HEK293 (cell line): ENCODE measurements around the gene SFN.
"Not testable (repeated sequence)": the region's sequence is repeated elsewhere in the genome, so short reads cannot be mapped to it uniquely, and the experiment has no call there.

Experiments used
- CTCF ChIA-PET: fragments of 350-600 bp; formaldehyde crosslinking; extraction: SDS; loops from one replicate; lab custom pipeline; 2021; ENCODE audit warnings: antibody characterized with exemption; lab: Yijun Ruan, JAX
- POLR2A ChIA-PET: fragments of 300-600 bp; formaldehyde crosslinking; extraction: SDS; loops from one replicate; lab custom pipeline; 2020; ENCODE audit warnings: antibody characterized with exemption, inconsistent platforms; lab: Yijun Ruan, JAX
- H3K27ac ChIP-seq: fragments of 200-500 bp; sonication (Bioruptor generic); 2 replicates; pipeline ENCODE4 v1.5.1; 2014; ENCODE audit warnings: low read depth, low read length, control low read depth, inconsistent platforms; ENCODE audit errors: extremely low read depth
- H3K36me3 ChIP-seq, 2 experiments: fragments of 200-500 bp in 1 of 2; sonication (Bioruptor generic) in 1 of 2; 1 replicate in 1 of 2; 2 replicates in 1 of 2; pipeline ENCODE4 v1.5.1; 2014 to 2017; ENCODE audit warnings: inconsistent platforms in 2 of 2, low read length in 2 of 2; ENCODE audit not compliant: control insufficient read depth in 2 of 2, insufficient read depth in 1 of 2
- H3K4me1 ChIP-seq: fragments of 200-500 bp; sonication (Bioruptor generic); 2 replicates; pipeline ENCODE4 v1.5.1; 2014; ENCODE audit warnings: mild to moderate bottlenecking, low read length, inconsistent platforms; ENCODE audit not compliant: control insufficient read depth, insufficient read depth
- H3K4me3 ChIP-seq: 2 replicates; pipeline ENCODE4 v1.5.1; 2011; ENCODE audit warnings: low read depth, mild to moderate bottlenecking, control low read depth, low read length, moderate library complexity
- H3K9me3 ChIP-seq: fragments of 200-500 bp; sonication (Bioruptor generic); 2 replicates; pipeline ENCODE4 v1.5.1; 2014; ENCODE audit warnings: low read depth, low read length, inconsistent platforms; ENCODE audit not compliant: control insufficient read depth, insufficient read depth
- PRDM6 ChIP-seq: fragments of 450-650 bp; formaldehyde crosslinking; IDR thresholded peaks from 2 replicates; pipeline ENCODE4 v1.5.1; 2017; ENCODE audit warnings: missing biosample characterization, missing genetic modification characterization
- RBAK ChIP-seq: fragments of 450-650 bp; formaldehyde crosslinking; IDR thresholded peaks from 2 replicates; pipeline ENCODE4 v1.5.1; 2016; ENCODE audit warnings: missing biosample characterization, missing genetic modification characterization
- SCRT2 ChIP-seq: fragments of 450-650 bp; formaldehyde crosslinking; IDR thresholded peaks from 2 replicates; pipeline ENCODE4 v1.5.1; 2016; ENCODE audit warnings: missing biosample characterization, missing genetic modification characterization
- TCF7L2 ChIP-seq: IDR thresholded peaks from 2 replicates; pipeline ENCODE4 v1.6.1; 2011; ENCODE audit warnings: low read depth, mild to moderate bottlenecking, inconsistent platforms, low read length, moderate library complexity, borderline replicate concordance
- YY1 ChIP-seq: fragments of 450-650 bp; formaldehyde crosslinking; IDR thresholded peaks from 2 replicates; pipeline ENCODE4 v1.5.1; 2018; ENCODE audit warnings: missing biosample characterization, missing genetic modification characterization
- ZBTB1 ChIP-seq: fragments of 450-650 bp; formaldehyde crosslinking; IDR thresholded peaks from 2 replicates; pipeline ENCODE4 v1.5.1; 2016; ENCODE audit warnings: missing biosample characterization, missing genetic modification characterization
- ZEB2 ChIP-seq: fragments of 450-650 bp; formaldehyde crosslinking; IDR thresholded peaks from 2 replicates; pipeline ENCODE4 v1.5.1; 2016; ENCODE audit warnings: missing biosample characterization, missing genetic modification characterization
- ZFP41 ChIP-seq: fragments of 450-650 bp; formaldehyde crosslinking; IDR thresholded peaks from 2 replicates; pipeline ENCODE4 v1.5.1; 2016; ENCODE audit warnings: missing biosample characterization, missing genetic modification characterization, borderline replicate concordance
- ZNF146 ChIP-seq: fragments of 450-650 bp; formaldehyde crosslinking; IDR thresholded peaks from 2 replicates; pipeline ENCODE4 v1.5.1; 2016; ENCODE audit warnings: missing biosample characterization, missing genetic modification characterization
- ZNF155 ChIP-seq: fragments of 450-650 bp; formaldehyde crosslinking; IDR thresholded peaks from 2 replicates; pipeline ENCODE4 v1.5.1; 2016; ENCODE audit warnings: missing biosample characterization, missing genetic modification characterization
- ZNF157 ChIP-seq: fragments of 450-650 bp; formaldehyde crosslinking; IDR thresholded peaks from 2 replicates; pipeline ENCODE4 v1.5.1; 2016; ENCODE audit warnings: missing biosample characterization, missing genetic modification characterization
- ZNF169 ChIP-seq: fragments of 450-650 bp; formaldehyde crosslinking; IDR thresholded peaks from 2 replicates; pipeline ENCODE4 v1.5.1; 2016; ENCODE audit warnings: missing biosample characterization, missing genetic modification characterization
- ZNF174 ChIP-seq: fragments of 450-650 bp; formaldehyde crosslinking; IDR thresholded peaks from 2 replicates; pipeline ENCODE4 v1.5.0; 2017; ENCODE audit warnings: missing biosample characterization, mild to moderate bottlenecking, missing genetic modification characterization
- ZNF19 ChIP-seq: fragments of 450-650 bp; formaldehyde crosslinking; IDR thresholded peaks from 2 replicates; pipeline ENCODE4; 2016; ENCODE audit warnings: missing biosample characterization, missing genetic modification characterization, low read depth
- ZNF248 ChIP-seq: fragments of 450-650 bp; formaldehyde crosslinking; IDR thresholded peaks from 2 replicates; pipeline ENCODE4 v1.5.1; 2017; ENCODE audit warnings: missing biosample characterization, missing genetic modification characterization
- ZNF529 ChIP-seq: fragments of 450-650 bp; formaldehyde crosslinking; IDR thresholded peaks from 2 replicates; pipeline ENCODE4 v1.5.1; 2017; ENCODE audit warnings: missing genetic modification characterization, missing biosample characterization; ENCODE audit not compliant: insufficient replicate concordance
- ZNF580 ChIP-seq: fragments of 450-650 bp; formaldehyde crosslinking; IDR thresholded peaks from 2 replicates; pipeline ENCODE4 v1.5.1; 2016; ENCODE audit warnings: missing biosample characterization, missing genetic modification characterization
- ZNF791 ChIP-seq: fragments of 450-650 bp; formaldehyde crosslinking; IDR thresholded peaks from 2 replicates; pipeline ENCODE4 v1.5.1; 2016; ENCODE audit warnings: missing biosample characterization, missing genetic modification characterization
- ZSCAN18 ChIP-seq: fragments of 450-650 bp; formaldehyde crosslinking; IDR thresholded peaks from 2 replicates; pipeline ENCODE4 v1.5.1; 2016; ENCODE audit warnings: missing biosample characterization, missing genetic modification characterization
- TF ChIP-seq, protein P1 (sequence below): fragments of 450-650 bp; formaldehyde crosslinking; IDR thresholded peaks from 2 replicates; pipeline ENCODE4 v1.5.1; 2017; ENCODE audit warnings: missing biosample characterization, missing genetic modification characterization
- TF ChIP-seq, protein P2 (sequence below): fragments of 450-650 bp; formaldehyde crosslinking; IDR thresholded peaks from 2 replicates; pipeline ENCODE4 v1.5.1; 2016; ENCODE audit warnings: missing biosample characterization, missing genetic modification characterization

SFN gene

GRCh38 chr1:26864610-26865480 lies 1.9 kb downstream of the SFN start (continued):
- no peak for TF ChIP-seq ZNF155
- TF ChIP-seq ZFP41 (tag by site-specific recombination) = no peak
- TF ChIP-seq, protein P1, sequence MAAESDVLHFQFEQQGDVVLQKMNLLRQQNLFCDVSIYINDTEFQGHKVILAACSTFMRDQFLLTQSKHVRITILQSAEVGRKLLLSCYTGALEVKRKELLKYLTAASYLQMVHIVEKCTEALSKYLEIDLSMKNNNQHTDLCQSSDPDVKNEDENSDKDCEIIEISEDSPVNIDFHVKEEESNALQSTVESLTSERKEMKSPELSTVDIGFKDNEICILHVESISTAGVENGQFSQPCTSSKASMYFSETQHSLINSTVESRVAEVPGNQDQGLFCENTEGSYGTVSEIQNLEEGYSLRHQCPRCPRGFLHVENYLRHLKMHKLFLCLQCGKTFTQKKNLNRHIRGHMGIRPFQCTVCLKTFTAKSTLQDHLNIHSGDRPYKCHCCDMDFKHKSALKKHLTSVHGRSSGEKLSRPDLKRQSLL (tag by site-specific recombination) = peak; percentile 52; the same call in 1 of the 2 replicates
- TF ChIP-seq ZNF580 = peak; percentile 45; the same call in 1 of the 2 replicates
- no peak for TF ChIP-seq ZNF174 (tag by site-specific recombination)
- no peak for TF ChIP-seq ZBTB1
- TF ChIP-seq TCF7L2 = no peak
- TF ChIP-seq ZNF146 = no peak
- no peak for TF ChIP-seq ZNF529 (tag by site-specific recombination)
- no peak for TF ChIP-seq PRDM6 (tag by site-specific recombination)
- TF ChIP-seq, protein P2, sequence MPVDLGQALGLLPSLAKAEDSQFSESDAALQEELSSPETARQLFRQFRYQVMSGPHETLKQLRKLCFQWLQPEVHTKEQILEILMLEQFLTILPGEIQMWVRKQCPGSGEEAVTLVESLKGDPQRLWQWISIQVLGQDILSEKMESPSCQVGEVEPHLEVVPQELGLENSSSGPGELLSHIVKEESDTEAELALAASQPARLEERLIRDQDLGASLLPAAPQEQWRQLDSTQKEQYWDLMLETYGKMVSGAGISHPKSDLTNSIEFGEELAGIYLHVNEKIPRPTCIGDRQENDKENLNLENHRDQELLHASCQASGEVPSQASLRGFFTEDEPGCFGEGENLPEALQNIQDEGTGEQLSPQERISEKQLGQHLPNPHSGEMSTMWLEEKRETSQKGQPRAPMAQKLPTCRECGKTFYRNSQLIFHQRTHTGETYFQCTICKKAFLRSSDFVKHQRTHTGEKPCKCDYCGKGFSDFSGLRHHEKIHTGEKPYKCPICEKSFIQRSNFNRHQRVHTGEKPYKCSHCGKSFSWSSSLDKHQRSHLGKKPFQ (tag by site-specific recombination) = no peak
- TF ChIP-seq SCRT2 (tag by site-specific recombination) = no peak
- no peak for TF ChIP-seq ZNF169 (tag by site-specific recombination)
- TF ChIP-seq ZSCAN18 (tag by site-specific recombination) = no peak
- TF ChIP-seq YY1 (tag by site-specific recombination) = no peak
- no peak for TF ChIP-seq ZNF791 (tag by site-specific recombination)
- no peak for TF ChIP-seq ZNF19 (tag by site-specific recombination)
- no peak for TF ChIP-seq ZNF157 (tag by site-specific recombination)
- TF ChIP-seq ZEB2 (tag by site-specific recombination) = peak; percentile 97
- no peak for TF ChIP-seq ZNF248 (tag by site-specific recombination)
- TF ChIP-seq RBAK (tag by site-specific recombination) = no peak; the same call in 1 of the 2 replicates

- POLR2A ChIA-PET = interaction anchor here (0.7 to 2.2 kb wide), 5 partner anchors 8 to 73 kb away, joined by 3 to 14 read pairs (median 3); partner anchors contain the start of gene GPN2
- not testable (repeated sequence) for H3K27ac ChIP-seq, H3K4me3 ChIP-seq, H3K9me3 ChIP-seq, H3K4me1 ChIP-seq
- CTCF ChIA-PET = interaction anchor here (0.6 to 2.6 kb wide), 5 partner anchors 13 to 551 kb away, joined by 3 to 8 read pairs (median 4); no protein-coding TSS in a partner anchor
- peaks cover 11 to 34% of the 10 kb centered on the region in 2 experiments for H3K36me3 ChIP-seq
Measured at GRCh38 chr1:26873097-26873496, 10.1 kb downstream of the SFN start.
